Sigmoid colon (tissue), 4 donors: ENCODE results near the gene OR5H6.

Experiments used
- CTCF ChIP-seq, 4 experiments: fragments of 450-650 bp in 3 of 4; fragments of 200-600 bp in 1 of 4; IDR thresholded peaks; one replicate each; pipeline ENCODE4 v1.5.1; 2016 to 2019; ENCODE audit warnings: antibody characterized with exemption in 4 of 4, mild to moderate bottlenecking in 3 of 4, moderate library complexity in 2 of 4
- POLR2AphosphoS5 ChIP-seq, 4 donors: sonication (generic); formaldehyde crosslinking; IDR thresholded peaks; one replicate each; pipeline ENCODE4 v1.6.1; 2017; ENCODE audit warnings: antibody characterized with exemption in 4 of 4

- TF ChIP-seq CTCF (IDR thresholded peaks at IDR 0.05) (no peak), POLR2AphosphoS5 (IDR thresholded peaks at IDR 0.05) (no peak)
These were observed at the start of gene OR5H6 for GRCh38 chr3:98263944-98264343.
